HG03575 (cell line): ENCODE results near the gene ME2.
"Not testable (repeated sequence)": the region's sequence is repeated elsewhere in the genome, so short reads cannot be mapped to it uniquely, and the experiment has no call there.

Experiments
- ATAC-seq: cut with Tn5 transposase; IDR thresholded peaks from one replicate; pipeline ENCODE4 v1.9.1; 2021; ENCODE audit not compliant: unreplicated experiment, insufficient number of reproducible peaks, low FRiP score; ENCODE audit errors: extremely low read depth

ME2 gene

DNA sequence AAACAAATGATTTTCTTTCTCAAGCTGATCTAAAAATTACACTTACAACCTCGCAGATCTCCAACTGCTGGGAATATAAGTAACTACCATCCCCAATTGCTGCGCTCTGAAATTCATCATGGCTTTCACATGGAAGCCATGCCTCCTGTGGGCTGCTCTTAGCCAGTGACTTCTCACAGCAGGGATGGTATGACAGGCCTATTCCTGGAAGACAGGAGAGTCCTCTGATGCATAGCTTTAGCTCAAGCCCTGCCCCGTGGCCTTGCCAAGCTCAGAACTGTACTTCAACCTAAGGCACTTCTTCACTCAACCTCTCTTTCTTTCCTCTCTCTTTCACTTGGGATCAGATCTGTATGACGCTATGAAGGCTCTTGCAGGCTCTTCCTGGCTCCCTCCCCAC, 76.3 kb downstream of the ME2 start:
- no peak for ATAC-seq

DNA sequence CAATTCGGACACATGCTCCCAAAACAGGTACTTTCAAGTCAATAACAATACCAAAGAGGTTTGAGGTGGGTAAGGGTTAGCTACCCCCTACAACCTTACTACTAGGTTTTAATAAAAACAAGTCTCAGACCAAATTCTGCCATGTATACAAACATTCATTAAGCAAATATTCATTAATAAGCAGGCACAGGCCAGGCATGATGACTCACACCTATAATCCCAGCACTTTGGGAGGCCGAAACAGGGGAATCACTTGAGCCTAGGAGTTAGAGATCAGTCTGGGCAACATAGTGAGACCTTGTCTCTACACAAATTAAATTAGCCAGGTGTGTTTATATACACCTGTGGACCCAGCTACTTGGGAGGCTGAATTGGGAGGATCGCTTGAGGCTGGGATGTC, 77.2 kb downstream of the ME2 start:
- ATAC-seq: no peak

DNA sequence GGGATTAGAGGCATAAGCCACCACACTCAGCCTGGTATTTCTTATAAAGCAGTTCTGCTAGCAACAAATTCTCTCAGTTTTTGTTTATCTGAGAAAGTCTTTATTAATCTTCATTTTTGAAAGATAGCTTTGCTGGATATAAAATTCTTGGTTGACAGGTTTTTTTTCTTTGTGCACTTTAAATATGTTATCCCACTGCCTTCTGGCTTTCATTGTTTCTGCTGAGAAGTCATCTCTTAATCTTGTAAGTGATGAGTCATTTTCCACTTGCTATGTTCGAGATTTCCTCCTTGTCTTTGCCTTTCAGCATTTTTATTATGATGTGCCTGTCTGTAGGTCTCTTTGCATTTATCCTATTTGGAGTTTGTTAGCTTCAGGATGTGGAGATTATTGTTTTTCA, 83.1 kb downstream of the ME2 start:
- no peak for ATAC-seq

DNA sequence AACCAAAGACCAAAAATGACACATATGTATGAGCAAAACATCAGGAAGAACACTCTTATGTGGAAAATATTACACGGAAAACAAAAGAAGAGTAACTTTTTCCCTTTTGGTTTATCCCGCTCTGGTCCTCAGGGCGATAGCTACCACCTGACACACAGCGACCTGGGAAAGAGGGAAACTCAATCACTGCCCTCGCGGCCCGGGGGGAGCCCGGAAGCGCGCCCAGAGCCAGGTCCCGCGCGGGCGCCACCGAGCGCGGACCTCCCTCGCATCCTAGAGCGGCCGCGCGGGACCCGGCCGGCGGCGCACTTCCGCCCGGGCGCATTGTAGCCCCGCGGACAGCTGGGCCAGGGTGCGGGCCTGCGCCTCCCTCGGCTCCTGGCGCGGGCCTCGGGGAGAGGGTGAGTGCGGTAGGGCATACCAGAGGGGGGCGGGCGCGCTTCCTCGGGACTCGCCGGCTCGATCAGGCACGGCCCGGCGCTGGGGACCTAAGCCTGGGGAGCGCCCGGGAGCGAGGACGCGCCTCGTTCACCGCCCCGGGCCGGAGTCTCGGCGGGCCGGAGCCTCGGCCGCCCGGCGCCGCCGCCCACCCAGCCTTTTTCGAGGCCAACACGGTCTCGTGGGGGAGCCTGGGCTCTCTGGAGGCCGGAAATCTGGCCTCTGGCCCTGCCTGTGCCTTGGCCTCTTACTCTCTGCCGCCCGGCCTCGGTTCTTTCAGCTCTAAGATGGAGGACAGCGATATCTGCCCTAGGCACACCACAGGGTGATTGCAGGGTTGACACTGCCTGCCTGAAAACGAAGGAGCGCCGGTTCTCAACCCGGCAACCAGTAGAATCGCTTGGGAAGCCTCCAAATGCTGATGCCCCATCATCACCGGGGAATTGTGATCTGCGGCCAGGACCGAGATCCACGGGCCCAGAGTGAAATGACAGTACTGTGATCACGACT, 89.1 kb downstream of the ME2 start, which contains the start of gene ELAC1:
Gene ELAC1, plus strand, starts transcription at position 327 of the 948 bp plus-strand sequence. CDS start 6,365 bp downstream, outside the sequence.
- ATAC-seq: peak; percentile 38

DNA sequence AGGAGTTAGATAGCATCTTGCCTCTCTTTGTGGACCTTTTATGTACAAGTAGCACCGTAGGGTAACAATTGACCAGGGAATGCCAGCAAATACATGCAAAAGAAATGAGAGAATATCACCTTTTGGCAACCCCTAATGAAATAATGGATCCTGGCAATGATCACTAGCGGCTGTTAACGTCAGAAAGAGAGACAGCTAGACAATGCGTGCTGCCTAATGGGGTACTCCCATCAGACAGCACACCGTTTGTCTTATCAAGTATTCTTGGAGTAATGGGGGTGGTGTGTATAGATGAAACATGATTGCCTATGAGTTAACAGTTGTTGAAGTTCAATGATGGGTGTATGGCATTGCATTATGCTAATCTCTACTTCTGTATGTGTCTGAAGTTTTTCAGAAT, 90.5 kb downstream of the ME2 start:
- no peak for ATAC-seq

DNA sequence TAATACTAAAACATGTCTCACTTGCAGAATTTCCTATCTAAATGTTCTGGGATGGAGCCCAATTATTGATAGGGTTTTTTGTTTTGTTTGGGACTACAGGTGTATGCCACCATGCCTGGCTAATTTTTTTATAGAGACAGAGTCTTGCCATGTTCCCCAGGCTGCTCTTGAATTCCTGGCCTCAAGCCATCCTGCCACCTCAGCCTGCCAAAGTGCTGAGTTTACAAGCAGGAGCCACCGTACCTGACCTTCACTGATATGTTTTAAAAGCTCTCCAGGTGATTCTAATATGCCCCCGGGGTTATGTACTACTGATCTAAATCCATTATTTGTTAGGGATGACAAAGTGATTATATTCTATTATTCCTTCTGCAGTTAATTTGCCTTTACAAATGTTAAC, 91.1 kb downstream of the ME2 start:
- ATAC-seq: no peak

DNA sequence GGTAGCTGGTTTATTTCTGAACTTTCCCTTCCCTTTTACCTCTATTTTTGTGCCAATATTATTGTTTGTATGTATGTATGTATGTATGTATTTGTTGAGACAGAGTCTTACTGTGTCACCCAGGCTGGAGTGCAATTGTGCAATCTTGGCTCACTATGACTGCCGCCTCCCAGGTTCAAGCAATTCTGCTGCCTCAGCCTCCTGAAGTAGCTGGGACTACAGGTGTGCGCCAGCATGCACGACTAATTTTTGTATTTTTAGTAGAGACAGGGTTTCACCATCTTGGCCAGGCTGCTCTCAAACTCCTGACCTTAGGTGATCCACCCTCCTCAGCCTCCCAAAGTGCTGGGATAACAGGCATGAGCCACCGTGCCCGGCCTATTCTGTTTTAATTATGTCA, 93.5 kb downstream of the ME2 start:
- ATAC-seq: not testable (repeated sequence)

DNA sequence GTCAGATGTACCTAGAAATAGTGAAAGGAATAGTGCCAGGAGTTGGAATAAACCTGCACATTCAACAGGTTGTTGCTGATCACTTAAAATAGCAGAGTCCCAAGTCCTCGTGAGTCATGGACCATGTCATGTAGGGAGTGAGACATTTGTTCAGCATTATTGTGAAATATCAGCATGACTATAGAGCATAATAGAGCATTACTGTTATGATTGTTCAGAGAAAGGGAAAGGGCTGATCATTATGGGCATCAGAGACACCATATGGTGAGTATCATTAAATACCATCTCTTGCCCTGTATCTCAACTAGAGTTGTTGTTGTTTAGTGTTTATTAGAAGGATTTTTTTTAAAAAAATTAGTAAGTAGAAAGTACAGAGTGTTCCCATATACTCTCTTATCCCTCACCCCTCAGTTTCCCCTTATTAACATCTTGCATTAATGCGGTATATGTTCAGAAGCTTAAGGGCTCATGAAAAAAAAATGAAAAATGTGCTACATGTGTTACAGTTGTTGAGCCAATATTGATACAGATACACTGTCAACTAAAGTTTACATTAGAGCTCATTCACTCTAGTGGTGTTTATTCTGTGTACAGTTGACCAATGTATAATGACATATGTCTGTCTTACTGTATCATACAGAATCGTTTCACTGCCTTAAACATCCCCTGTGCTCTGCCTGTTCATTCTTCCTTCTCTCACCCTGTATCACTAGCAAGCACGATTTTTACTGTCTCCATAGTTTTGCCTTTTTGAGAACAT, 94.6 kb downstream of the ME2 start:
- ATAC-seq: no peak

DNA sequence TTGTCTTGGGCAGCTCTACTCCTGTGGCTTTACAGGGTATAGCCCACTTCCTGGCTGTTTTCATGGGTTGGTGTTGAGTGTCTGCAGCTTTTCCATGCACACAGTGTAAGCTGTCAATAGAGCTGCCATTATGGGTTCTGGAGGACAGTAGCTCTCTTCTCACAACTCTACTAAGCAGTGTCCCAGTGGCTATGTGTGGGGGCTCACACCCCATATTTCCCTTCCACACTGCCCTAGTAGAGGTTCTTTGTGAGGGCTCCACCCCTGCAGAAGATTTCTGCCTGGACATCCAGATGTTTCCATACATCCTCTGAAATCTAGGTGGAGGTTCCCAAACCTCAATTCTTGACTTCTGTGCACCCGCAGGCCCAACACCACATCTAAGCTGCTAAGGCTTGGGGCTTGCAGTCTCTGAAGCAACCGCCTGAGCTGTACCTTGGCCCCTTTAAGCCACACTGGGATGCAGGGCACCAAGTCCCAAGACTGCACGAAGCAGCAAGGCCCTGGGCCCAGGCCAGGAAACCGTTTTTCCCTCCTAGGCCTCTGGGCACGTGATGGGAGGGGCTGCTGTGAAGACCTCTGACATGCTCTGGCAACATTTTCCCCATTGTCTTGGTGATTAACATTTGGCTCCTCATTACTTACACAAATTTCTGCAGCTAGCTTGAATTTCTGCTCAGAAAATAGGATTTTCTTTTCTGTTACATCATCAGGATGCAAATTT, 98.3 kb downstream of the ME2 start:
- ATAC-seq: no peak

DNA sequence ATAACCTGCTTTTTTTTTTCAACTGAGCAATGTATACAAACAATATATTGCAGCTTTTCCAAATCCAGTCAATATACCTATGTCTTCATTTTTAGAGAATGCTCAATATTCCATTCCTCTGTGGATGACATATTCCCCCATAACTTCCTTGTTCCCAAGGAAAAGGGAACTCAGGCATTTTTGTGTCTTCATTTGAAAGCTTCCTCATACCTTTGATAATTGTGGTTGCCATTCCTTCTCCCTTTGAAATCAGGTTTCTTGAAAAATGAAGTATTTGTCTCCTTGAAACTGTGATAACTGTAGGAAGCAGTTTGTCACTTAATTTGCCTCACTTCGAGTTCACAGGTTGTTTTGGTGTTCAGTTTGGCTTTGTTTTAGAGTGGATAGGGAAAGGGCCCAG, 102.5 kb downstream of the ME2 start:
- ATAC-seq: no peak

DNA sequence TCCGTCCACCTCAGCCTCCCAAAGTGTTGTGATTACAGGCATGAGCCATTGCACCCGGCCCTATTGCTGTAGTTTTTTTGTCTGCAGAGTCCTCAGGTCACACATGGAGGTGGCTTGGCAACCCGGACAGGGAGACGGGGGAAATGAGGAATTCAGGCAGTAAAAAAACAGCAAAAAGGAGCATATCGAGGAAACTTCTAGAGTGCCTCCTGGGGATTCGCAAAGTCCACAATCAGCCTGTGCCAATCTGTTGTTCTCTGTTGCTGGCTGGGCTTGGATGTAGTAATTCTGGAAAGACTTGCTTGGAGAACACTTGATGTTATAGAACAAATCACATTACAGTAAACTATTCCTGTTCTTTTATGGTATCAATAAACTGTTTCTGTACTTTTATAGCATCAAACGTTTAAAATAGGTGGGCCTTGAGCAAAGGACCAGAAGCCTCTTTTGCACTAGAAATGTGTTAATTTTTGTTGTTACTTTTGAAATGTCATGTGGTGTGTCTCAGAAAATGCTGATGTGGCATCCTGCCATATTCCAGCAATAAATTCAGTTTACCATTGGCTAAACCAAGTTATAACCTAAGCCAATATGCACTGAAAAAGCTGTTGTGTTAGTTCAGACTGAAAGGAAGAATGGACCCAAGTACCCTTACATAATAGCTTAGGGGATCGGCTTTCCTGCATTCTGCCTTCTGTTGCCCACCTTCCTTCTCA, 103.3 kb downstream of the ME2 start:
- ATAC-seq: no peak

DNA sequence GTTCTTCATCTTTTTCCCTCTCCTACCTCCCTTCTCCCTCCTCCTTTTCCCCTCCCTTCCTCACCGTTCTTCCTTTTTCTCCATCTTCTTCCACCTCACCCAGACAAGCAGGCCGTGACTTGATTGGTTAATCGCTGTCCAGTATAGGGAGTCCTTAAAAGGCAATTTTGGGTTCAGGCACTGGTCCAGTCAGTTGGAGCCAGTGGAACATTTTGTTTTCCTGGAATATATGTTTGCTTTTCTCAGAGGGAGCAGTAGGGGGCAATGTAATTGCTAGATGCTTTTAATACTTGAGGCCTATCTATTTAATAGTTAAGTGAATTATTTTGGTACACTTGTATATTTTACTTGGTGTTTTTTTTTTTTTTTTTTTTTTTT, 103.9 kb downstream of the ME2 start:
- ATAC-seq: no peak

DNA sequence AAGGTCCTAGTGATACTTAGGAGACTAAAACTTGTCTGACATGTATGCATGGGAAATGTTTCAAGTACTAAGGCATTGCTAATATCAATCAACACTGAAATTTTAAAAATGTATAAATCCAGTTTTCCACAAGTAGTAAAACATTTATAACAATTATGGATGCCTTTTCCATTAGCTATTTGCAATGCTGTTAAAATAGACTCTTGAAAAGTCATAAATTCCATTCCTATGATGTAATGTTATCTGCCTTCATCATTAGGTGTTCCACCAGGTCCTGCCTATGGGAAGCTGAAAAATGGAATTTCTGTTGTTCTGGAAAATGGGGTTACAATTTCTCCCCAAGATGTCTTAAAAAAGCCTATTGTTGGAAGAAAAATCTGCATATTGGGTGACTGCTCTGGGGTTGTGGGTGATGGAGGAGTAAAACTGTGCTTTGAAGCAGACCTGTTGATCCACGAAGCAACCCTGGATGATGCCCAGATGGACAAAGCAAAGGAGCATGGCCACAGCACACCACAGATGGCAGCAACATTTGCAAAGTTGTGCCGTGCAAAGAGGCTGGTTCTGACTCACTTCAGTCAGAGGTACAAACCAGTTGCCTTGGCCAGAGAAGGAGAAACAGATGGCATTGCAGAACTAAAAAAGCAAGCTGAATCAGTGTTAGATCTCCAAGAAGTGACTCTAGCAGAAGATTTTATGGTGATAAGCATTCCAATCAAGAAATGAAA, 107.6 kb downstream of the ME2 start:
- ATAC-seq: no peak

DNA sequence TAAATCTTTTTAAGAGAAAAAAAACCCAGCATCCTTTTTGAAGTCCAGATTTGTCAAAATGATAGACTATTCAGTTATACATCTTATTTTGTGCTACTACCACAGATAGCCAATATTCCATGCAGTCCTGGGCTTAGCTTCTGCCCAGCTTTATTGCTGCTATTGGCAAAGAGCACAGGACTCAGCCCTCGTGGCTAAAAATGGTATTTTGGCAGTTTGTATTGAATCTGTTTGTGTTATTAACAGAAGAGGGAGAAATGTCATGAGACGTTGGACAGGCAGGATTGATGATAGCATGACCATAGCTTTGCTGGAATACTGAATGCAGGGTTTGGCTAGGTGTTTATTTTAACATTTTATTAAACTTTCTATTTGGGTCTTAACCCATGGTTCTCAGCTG, 108.3 kb downstream of the ME2 start:
- no peak for ATAC-seq

DNA sequence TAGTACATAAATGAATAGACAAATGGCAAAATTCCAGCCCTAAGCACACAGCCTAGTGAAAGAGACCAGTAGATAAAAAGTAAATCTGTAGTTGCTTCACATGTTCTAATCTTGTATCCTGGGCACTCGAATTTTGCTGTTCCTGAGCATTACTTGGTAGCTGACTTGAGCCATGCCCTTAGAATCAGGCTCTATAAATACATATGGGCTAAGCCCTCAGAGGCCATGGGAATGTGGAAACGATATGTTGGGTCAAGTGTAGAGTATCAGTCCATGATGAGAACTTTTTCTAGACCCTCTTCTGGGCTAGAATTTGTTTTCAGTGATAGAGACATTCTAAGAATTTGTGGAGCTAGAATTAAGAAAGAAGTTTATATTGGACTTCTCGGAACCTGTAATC, 110.8 kb downstream of the ME2 start:
- ATAC-seq: no peak

DNA sequence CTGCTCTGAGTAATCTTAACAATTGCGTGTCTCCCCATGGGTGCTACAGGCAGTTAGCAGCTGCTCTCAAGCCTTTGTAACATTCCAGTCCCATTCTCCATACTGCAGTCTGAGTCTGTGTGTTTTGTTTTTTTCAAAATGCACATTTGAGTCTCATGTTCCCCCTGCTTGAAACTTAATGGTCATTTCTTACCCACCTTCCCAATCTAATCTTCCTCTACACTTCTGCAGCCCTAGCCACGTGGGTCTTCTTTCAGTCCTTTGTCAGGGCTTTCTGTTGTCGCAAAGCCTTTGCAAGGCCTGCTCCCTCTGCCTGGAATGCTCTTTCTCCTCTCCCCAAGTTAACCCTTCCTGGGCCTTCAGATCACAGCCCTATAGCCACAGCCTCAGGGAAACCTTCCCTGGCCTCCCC, 113.4 kb downstream of the ME2 start:
- ATAC-seq: no peak

DNA sequence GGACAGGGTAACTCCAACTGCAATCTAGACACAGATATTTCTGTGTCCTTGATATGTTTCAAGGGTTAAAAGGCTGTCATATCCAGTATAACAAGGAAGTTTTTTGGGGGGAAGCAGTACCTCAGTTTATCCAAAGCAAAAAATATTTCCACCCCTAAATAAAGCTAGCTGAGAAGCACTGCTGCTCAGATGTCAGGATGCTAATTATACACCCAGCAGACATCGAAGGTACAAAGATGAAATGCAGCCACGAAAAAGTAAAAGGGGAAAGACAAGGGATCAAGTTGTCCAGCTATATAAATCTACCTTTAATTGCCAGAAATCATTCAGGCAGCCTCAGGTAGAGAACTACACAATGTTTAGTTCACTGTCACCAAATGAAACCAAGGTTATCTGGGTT, 115.1 kb downstream of the ME2 start:
- ATAC-seq: no peak

DNA sequence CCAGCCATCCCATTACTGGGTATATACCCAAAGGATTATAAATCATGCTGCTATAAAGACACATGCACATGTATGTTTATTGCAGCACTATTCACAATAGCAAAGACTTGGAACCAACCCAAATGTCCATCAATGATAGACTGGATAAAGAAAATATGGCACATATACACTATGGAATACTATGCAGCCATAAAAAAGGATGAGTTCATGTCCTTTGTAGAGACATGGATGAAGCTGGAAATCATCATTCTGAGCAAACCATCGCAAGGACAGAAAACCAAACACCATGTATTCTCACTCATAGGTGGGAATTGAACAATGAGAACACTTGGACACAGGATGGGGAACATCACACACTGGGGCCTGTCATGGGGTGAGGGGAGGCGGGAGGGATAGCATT, 124.3 kb downstream of the ME2 start:
- ATAC-seq: not testable (repeated sequence)
